HepG2 (cell line): Measurements from ENCODE around the gene TF. TPM values are rescaled to one million over a fixed set of nuclear protein-coding genes. Genes with fewer than 3 reads are reported as not detected.

Source experiments
- ATAC-seq: fragments of 200-7000 bp; cut with Tn5 transposase; 3 replicates; pipeline ENCODE4 v1.9.1; 2020; ENCODE audit warnings: mild to moderate bottlenecking, moderate library complexity
- BruUV-seq: library from RNA; stranded (reverse); fragments of 400-500 nt; replicated peaks from 2 replicates; lab custom pipeline; 2021; lab: Mats Ljungman, UMichigan
- CTCF ChIA-PET: fragments of 300-600 bp; formaldehyde crosslinking; extraction: SDS; loops from one replicate; lab custom pipeline; 2021; ENCODE audit warnings: low total read pairs, inconsistent platforms, low intra/inter-chr PET ratio; lab: Yijun Ruan, JAX
- POLR2A ChIA-PET: fragments of 350-600 bp; sonication (Branson Sonifier 250); formaldehyde crosslinking; loops from one replicate; lab custom pipeline; 2020; ENCODE audit warnings: antibody characterized with exemption, inconsistent platforms; lab: Yijun Ruan, JAX
- DNase-seq: peaks from one replicate; pipeline ENCODE4 v3.0.0-alpha.2; 2015; ENCODE audit warnings: low spot score
- FAIRE-seq: peaks from 3 replicates; lab custom pipeline; 2011; peaks lifted over from hg19 to GRCh38; lab: Jason Lieb, UNC
- H2AFZ ChIP-seq: one replicate; pipeline ENCODE4 v1.6.1; 2011; ENCODE audit warnings: low read length, inconsistent platforms
- H3K27ac ChIP-seq: fragments of 300-600 bp; 3 replicates; pipeline ENCODE4 v1.8.0; 2011; ENCODE audit warnings: mixed run types, mild to moderate bottlenecking, mixed read lengths, low read length, inconsistent platforms; ENCODE audit not compliant: insufficient read depth; ENCODE audit errors: extremely low read length
- H3K27me3 ChIP-seq, 2 experiments: fragments of 200-600 bp in 1 of 2; 2 replicates in 1 of 2; 3 replicates in 1 of 2; pipeline versions ENCODE4 v1.6.0 to v1.8.0; 2011; ENCODE audit warnings: low read length in 2 of 2, mild to moderate bottlenecking in 2 of 2, moderate library complexity in 2 of 2, inconsistent platforms in 1 of 2; ENCODE audit not compliant: insufficient read depth in 2 of 2, control insufficient read depth in 1 of 2
- H3K36me3 ChIP-seq, 2 experiments: fragments of 200-600 bp in 1 of 2; replicated peaks in 1 of 2; 2 replicates in 1 of 2; 3 replicates in 1 of 2; pipeline versions ENCODE4 v1.5.1 to v1.8.0; 2011; ENCODE audit warnings: low read length in 2 of 2, inconsistent platforms in 1 of 2; ENCODE audit not compliant: insufficient read depth in 2 of 2, control insufficient read depth in 1 of 2
- H3K4me1 ChIP-seq: 2 replicates; pipeline ENCODE4 v1.5.1; 2012; ENCODE audit warnings: low read length, inconsistent platforms; ENCODE audit not compliant: insufficient read depth
- H3K4me2 ChIP-seq: 2 replicates; pipeline ENCODE4 v1.6.0; 2011; ENCODE audit warnings: low read depth, low read length, inconsistent platforms
- H3K4me3 ChIP-seq, 3 experiments: fragments of 200-600 bp in 1 of 3; sonication (generic), shearing (Covaris generic) in 1 of 3; replicated peaks in 1 of 3; 2 replicates each; pipeline ENCODE4 v1.5.1; 2011 to 2016; ENCODE audit warnings: low read length in 3 of 3, inconsistent platforms in 2 of 3, low read depth in 2 of 3, mild to moderate bottlenecking in 2 of 3, control low read depth in 1 of 3, mixed read lengths in 1 of 3; ENCODE audit not compliant: insufficient read depth in 1 of 3
- H3K79me2 ChIP-seq: one replicate; pipeline ENCODE4 v1.6.1; 2011; ENCODE audit warnings: low read length, inconsistent platforms; ENCODE audit not compliant: insufficient read depth
- H3K9ac ChIP-seq: 2 replicates; pipeline ENCODE4 v1.6.0; 2011; ENCODE audit warnings: mild to moderate bottlenecking, low read depth, low read length, inconsistent platforms; ENCODE audit not compliant: insufficient read depth
- H3K9me3 ChIP-seq: 2 replicates; pipeline ENCODE4 v1.5.1; 2012; ENCODE audit warnings: mild to moderate bottlenecking, low read length
- H4K20me1 ChIP-seq: 2 replicates; pipeline ENCODE4 v1.6.0; 2011; ENCODE audit warnings: inconsistent platforms, mild to moderate bottlenecking, low read length, moderate library complexity; ENCODE audit not compliant: insufficient read depth
- IKZF1 ChIP-seq: fragments of 450-650 bp; IDR thresholded peaks from 2 replicates; pipeline ENCODE4 v1.7.1; 2016
- KMT2A ChIP-seq: sonication (generic); formaldehyde crosslinking; IDR thresholded peaks from 2 replicates; pipeline ENCODE4 v1.4.0; 2020; ENCODE audit warnings: missing genetic modification reagents
- PRPF4 ChIP-seq: fragments of 200-400 bp; formaldehyde crosslinking; IDR thresholded peaks from 2 replicates; pipeline ENCODE4 v1.6.1; 2016; ENCODE audit warnings: low read length, low read depth; ENCODE audit not compliant: poor library complexity, severe bottlenecking
- SMARCE1 ChIP-seq: fragments of 450-650 bp; IDR thresholded peaks from 2 replicates; pipeline ENCODE4 v1.6.1; 2017; ENCODE audit warnings: borderline replicate concordance
- U2AF1 ChIP-seq: fragments of 200-400 bp; formaldehyde crosslinking; optimal IDR thresholded peaks from 2 replicates; pipeline ENCODE3; 2017; ENCODE audit warnings: mild to moderate bottlenecking, low read depth, low read length
- ZNF143 ChIP-seq: sonication (generic); formaldehyde crosslinking; IDR thresholded peaks from 2 replicates; pipeline ENCODE4 v1.4.0; 2020; ENCODE audit warnings: missing genetic modification reagents
- ZNF3 ChIP-seq: IDR thresholded peaks from 2 replicates; pipeline ENCODE4 v1.7.0; 2017; ENCODE audit warnings: inconsistent platforms
- WGBS: methylation state at CpG from one replicate; pipeline ENCODE4 v1.1.6; 2017; ENCODE audit warnings: low lambda C conversion rate; 5-methylcytosine and 5-hydroxymethylcytosine counted together
- in situ Hi-C: cut with HindIII; loops from 2 replicates; pipeline ENCODE4 v1.10.0; 2017; ENCODE audit warnings: low pct_unique_long_range_greater_than_20kb; ENCODE audit not compliant: extremely low pct_ligation_motif_present
- intact Hi-C: fragments of 100-400 bp; cut with micrococcal nuclease; formaldehyde crosslinking; loops from one replicate; pipeline ENCODE4 v1.10.0; 2022; ENCODE audit not compliant: unreplicated experiment
- polyA plus RNA-seq, 8 experiments: library from polyadenylated mRNA; depleted of rRNA in 3 of 8; stranded (reverse) in 7 of 8; unstranded in 1 of 8; fragments of >200 nt; fragmentation: Illumina TruSeq in 4 of 8; extraction: Trizol in 4 of 8; gene quantifications; 2 replicates each; pipeline versions ENCODE4 v1.2.1 to v1.2.3, GENCODE V29; 2011 to 2016; ENCODE audit warnings: low read depth in 4 of 8, missing spikeins in 1 of 8, mixed read lengths in 1 of 8; ENCODE audit not compliant: insufficient read depth in 1 of 8
- total RNA-seq, 5 experiments: library from RNA; depleted of rRNA; stranded (reverse); fragments of >200 nt; fragmentation: Illumina TruSeq; extraction: Trizol; gene quantifications; 2 replicates each; pipeline ENCODE4 v1.2.3, GENCODE V29; 2016; ENCODE audit warnings: low read depth in 1 of 5
- TF ChIP-seq, protein P1 (sequence below): sonication (generic); formaldehyde crosslinking; IDR thresholded peaks from 2 replicates; pipeline ENCODE4 v1.5.1; 2020; ENCODE audit warnings: mild to moderate bottlenecking, missing genetic modification reagents, moderate library complexity
- TF ChIP-seq, protein P2 (sequence below): sonication (generic); formaldehyde crosslinking; IDR thresholded peaks from 2 replicates; pipeline ENCODE4 v1.4.0; 2020; ENCODE audit warnings: missing genetic modification reagents, borderline replicate concordance
- TF ChIP-seq, protein P3 (sequence below): sonication (generic); formaldehyde crosslinking; IDR thresholded peaks from 2 replicates; pipeline ENCODE4 v1.4.0; 2020; ENCODE audit warnings: missing genetic modification reagents, borderline replicate concordance
- TF ChIP-seq, protein P4 (sequence below): sonication (generic); formaldehyde crosslinking; IDR thresholded peaks from 2 replicates; pipeline ENCODE4 v1.5.0; 2020; ENCODE audit warnings: mild to moderate bottlenecking, low read depth, missing genetic modification reagents, borderline replicate concordance

The TF gene
- total and polyA plus RNA-seq, 2 of the 13 experiments (the other 11 are each of a cell fraction or from before 2014, with no cell fraction given) = 10,074 to 11,821 TPM

DNA sequence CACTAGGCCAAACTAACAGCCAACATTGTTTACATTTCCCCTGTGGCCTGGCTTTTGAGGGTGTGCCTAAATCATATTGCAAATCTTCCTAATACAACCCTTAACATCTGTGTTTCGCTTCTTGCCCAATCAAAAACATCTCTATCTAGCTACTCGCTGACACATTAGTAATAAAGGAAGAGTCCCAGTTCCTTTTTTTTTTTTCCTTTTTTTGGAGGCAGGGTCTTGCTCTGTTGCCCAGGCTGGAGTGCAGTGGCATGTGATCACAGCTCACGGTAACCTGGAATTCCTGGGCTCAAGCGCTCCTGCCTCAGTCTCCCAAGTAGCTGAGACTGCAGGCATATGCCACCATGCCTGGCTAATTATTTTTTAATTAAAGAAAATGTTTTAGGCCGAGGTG lies 57.3 kb downstream of the TF start (continued):
- TF ChIP-seq, protein P1, sequence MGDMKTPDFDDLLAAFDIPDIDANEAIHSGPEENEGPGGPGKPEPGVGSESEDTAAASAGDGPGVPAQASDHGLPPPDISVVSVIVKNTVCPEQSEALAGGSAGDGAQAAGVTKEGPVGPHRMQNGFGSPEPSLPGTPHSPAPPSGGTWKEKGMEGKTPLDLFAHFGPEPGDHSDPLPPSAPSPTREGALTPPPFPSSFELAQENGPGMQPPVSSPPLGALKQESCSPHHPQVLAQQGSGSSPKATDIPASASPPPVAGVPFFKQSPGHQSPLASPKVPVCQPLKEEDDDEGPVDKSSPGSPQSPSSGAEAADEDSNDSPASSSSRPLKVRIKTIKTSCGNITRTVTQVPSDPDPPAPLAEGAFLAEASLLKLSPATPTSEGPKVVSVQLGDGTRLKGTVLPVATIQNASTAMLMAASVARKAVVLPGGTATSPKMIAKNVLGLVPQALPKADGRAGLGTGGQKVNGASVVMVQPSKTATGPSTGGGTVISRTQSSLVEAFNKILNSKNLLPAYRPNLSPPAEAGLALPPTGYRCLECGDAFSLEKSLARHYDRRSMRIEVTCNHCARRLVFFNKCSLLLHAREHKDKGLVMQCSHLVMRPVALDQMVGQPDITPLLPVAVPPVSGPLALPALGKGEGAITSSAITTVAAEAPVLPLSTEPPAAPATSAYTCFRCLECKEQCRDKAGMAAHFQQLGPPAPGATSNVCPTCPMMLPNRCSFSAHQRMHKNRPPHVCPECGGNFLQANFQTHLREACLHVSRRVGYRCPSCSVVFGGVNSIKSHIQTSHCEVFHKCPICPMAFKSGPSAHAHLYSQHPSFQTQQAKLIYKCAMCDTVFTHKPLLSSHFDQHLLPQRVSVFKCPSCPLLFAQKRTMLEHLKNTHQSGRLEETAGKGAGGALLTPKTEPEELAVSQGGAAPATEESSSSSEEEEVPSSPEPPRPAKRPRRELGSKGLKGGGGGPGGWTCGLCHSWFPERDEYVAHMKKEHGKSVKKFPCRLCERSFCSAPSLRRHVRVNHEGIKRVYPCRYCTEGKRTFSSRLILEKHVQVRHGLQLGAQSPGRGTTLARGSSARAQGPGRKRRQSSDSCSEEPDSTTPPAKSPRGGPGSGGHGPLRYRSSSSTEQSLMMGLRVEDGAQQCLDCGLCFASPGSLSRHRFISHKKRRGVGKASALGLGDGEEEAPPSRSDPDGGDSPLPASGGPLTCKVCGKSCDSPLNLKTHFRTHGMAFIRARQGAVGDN (CRISPR knock-in tag) = no peak
- TF ChIP-seq ZNF143 = no peak
- TF ChIP-seq, protein P2, sequence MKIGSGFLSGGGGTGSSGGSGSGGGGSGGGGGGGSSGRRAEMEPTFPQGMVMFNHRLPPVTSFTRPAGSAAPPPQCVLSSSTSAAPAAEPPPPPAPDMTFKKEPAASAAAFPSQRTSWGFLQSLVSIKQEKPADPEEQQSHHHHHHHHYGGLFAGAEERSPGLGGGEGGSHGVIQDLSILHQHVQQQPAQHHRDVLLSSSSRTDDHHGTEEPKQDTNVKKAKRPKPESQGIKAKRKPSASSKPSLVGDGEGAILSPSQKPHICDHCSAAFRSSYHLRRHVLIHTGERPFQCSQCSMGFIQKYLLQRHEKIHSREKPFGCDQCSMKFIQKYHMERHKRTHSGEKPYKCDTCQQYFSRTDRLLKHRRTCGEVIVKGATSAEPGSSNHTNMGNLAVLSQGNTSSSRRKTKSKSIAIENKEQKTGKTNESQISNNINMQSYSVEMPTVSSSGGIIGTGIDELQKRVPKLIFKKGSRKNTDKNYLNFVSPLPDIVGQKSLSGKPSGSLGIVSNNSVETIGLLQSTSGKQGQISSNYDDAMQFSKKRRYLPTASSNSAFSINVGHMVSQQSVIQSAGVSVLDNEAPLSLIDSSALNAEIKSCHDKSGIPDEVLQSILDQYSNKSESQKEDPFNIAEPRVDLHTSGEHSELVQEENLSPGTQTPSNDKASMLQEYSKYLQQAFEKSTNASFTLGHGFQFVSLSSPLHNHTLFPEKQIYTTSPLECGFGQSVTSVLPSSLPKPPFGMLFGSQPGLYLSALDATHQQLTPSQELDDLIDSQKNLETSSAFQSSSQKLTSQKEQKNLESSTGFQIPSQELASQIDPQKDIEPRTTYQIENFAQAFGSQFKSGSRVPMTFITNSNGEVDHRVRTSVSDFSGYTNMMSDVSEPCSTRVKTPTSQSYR (CRISPR knock-in tag) = no peak
- no peak for TF ChIP-seq ZNF3 (CRISPR knock-in tag)

DNA sequence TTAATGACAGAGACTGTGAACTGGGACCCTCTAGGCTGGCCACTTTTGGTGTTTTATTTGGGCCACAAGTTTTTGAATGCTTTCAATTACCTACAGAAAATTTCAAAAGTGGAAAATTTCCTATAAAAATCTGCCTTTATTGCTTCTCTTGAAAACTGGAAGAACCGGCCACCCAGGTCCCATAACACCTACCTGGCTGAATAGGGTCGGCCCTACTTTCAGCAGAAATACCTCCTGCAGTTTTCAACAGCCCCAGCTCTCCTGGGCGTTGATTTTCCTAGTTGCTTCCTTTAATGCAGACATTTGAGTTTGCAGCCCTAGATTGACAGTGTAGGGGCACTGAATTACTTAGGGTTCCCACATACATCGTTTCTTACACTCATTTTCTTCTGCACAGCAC lies 58.7 kb downstream of the TF start:
- Histone ChIP-seq H3K4me3 (peak overlapping the region; percentile 77 to 91 (median 85); a peak in 5 of 6 replicates), H3K79me2 (peaks cover 18% of the 10 kb centered on the region), H3K27me3 (no peaks in the 10 kb centered on the region; a peak in 1 of 5 replicates), H3K4me1 (peaks cover 34% of the 10 kb centered on the region), H3K27ac (no peak overlapping the region), H3K4me2 (peak overlapping the region; percentile 78), H4K20me1 (no peaks in the 10 kb centered on the region), H3K36me3 (peaks cover 0 to 7% of the 10 kb centered on the region in 2 experiments; a peak in 1 of 5 replicates), H2AFZ (peak overlapping the region; percentile 98), H3K9me3 (no peaks in the 10 kb centered on the region), H3K9ac (no peak overlapping the region)
- POLR2A ChIA-PET = no interaction called here
- DNase-seq (no peak), FAIRE-seq (no peak), ATAC-seq (no peak)
- intact Hi-C loops = loop anchor here (5.0 kb wide), 1 partner anchor 58 kb away; the partner anchor contains the start of gene TF
- in situ Hi-C loops = no loop called here
- WGBS = 14% methylated on average over 4 of the region's 4 CpGs
- no TSS peak for BruUV-seq
- CTCF ChIA-PET = no interaction called here
- TF ChIP-seq PRPF4 = no peak
- TF ChIP-seq KMT2A (CRISPR knock-in tag) = no peak
- no peak for TF ChIP-seq U2AF1
- TF ChIP-seq IKZF1 = no peak
- TF ChIP-seq, protein P3, sequence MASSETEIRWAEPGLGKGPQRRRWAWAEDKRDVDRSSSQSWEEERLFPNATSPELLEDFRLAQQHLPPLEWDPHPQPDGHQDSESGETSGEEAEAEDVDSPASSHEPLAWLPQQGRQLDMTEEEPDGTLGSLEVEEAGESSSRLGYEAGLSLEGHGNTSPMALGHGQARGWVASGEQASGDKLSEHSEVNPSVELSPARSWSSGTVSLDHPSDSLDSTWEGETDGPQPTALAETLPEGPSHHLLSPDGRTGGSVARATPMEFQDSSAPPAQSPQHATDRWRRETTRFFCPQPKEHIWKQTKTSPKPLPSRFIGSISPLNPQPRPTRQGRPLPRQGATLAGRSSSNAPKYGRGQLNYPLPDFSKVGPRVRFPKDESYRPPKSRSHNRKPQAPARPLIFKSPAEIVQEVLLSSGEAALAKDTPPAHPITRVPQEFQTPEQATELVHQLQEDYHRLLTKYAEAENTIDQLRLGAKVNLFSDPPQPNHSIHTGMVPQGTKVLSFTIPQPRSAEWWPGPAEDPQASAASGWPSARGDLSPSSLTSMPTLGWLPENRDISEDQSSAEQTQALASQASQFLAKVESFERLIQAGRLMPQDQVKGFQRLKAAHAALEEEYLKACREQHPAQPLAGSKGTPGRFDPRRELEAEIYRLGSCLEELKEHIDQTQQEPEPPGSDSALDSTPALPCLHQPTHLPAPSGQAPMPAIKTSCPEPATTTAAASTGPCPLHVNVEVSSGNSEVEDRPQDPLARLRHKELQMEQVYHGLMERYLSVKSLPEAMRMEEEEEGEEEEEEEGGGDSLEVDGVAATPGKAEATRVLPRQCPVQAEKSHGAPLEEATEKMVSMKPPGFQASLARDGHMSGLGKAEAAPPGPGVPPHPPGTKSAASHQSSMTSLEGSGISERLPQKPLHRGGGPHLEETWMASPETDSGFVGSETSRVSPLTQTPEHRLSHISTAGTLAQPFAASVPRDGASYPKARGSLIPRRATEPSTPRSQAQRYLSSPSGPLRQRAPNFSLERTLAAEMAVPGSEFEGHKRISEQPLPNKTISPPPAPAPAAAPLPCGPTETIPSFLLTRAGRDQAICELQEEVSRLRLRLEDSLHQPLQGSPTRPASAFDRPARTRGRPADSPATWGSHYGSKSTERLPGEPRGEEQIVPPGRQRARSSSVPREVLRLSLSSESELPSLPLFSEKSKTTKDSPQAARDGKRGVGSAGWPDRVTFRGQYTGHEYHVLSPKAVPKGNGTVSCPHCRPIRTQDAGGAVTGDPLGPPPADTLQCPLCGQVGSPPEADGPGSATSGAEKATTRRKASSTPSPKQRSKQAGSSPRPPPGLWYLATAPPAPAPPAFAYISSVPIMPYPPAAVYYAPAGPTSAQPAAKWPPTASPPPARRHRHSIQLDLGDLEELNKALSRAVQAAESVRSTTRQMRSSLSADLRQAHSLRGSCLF = no peak
- TF ChIP-seq, protein P4, sequence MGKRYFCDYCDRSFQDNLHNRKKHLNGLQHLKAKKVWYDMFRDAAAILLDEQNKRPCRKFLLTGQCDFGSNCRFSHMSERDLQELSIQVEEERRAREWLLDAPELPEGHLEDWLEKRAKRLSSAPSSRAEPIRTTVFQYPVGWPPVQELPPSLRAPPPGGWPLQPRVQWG = no peak
- TF ChIP-seq SMARCE1 = no peak
